GM19372 (cell line): Measurements from ENCODE around the gene B2M.
"Not testable (repeated sequence)": the region's sequence is repeated elsewhere in the genome, so short reads cannot be mapped to it uniquely, and the experiment has no call there.

ENCODE experiments used
- ATAC-seq: cut with Tn5 transposase; IDR thresholded peaks from one replicate; pipeline ENCODE4 v1.9.1; 2021; ENCODE audit warnings: mild to moderate bottlenecking, low read depth, moderate library complexity; ENCODE audit not compliant: unreplicated experiment

Gene B2M

DNA sequence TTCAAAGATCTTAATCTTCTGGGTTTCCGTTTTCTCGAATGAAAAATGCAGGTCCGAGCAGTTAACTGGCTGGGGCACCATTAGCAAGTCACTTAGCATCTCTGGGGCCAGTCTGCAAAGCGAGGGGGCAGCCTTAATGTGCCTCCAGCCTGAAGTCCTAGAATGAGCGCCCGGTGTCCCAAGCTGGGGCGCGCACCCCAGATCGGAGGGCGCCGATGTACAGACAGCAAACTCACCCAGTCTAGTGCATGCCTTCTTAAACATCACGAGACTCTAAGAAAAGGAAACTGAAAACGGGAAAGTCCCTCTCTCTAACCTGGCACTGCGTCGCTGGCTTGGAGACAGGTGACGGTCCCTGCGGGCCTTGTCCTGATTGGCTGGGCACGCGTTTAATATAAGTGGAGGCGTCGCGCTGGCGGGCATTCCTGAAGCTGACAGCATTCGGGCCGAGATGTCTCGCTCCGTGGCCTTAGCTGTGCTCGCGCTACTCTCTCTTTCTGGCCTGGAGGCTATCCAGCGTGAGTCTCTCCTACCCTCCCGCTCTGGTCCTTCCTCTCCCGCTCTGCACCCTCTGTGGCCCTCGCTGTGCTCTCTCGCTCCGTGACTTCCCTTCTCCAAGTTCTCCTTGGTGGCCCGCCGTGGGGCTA, at the start of gene B2M, which contains the start of gene PATL2:
B2M (plus strand) TSS at position 422 of the 647 bp plus-strand sequence; CDS start at position 452, 30 bp downstream.
PATL2 (minus strand) TSS at position 228 of the 647 bp plus-strand sequence. CDS start 34,833 bp downstream, outside the sequence.
- peak; percentile 74 for ATAC-seq

DNA sequence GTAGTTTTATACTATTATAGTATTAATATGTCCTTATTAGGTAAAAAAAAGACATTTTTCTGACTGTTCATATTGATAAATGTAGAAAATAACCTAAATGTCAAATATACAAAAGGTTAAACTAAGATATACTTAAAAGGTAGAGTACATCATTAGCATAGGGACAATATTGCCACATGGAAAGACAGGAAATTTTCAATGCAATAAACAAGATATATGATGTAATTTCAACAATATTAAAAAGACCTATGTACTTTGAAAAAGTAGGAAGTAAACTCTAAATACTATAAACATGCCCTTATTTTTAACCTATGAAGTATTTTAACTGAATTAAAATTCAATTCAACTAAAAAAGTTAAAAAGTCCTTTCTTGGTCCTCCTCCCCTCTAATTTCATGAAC, 49.7 kb upstream of the B2M start:
- ATAC-seq = no peak

DNA sequence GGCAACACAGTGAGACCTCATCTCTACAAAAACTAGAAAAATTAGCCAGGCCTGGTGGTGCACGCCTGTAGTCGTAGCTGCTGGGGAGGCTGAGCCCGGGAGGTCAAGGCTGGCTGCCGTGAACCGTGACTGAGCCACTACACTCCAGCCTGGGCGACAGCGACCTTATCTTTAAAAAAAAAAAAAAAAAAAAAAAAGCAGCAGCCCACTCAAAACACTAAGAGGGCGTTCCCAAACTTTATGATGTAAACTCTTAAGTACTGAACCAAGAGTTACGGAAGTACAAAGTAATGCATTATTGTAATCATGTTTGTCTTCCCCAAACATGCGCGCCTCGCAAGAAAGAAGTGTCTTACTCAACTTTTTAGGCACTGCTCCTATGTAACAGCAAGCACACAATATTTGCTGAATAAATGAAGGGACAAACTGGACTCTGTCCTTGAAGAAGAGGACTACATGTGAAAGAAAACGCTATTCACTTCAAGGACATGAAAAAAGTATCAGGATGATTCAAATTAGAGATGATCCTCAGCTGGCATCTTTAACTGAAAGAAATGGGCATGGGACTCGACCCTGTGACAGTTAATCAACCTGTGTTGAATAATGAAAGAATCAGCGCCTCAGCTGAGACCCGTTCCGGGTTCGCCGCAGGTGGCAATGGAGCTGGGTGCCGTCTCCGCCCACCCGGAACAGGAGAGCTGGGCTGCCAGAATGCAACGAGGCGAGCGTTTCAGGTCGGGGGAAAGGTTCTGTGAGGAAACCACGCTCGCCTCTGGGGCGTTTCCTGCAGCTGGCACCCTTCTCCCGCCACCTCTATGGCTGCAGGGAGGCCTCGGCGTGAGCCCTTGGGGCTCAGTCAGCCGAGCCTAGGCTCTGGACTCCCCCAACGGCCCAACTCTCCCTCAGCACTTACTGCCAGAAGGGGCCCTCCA, 48.6 kb upstream of the B2M start:
- peak; percentile 45 for ATAC-seq

DNA sequence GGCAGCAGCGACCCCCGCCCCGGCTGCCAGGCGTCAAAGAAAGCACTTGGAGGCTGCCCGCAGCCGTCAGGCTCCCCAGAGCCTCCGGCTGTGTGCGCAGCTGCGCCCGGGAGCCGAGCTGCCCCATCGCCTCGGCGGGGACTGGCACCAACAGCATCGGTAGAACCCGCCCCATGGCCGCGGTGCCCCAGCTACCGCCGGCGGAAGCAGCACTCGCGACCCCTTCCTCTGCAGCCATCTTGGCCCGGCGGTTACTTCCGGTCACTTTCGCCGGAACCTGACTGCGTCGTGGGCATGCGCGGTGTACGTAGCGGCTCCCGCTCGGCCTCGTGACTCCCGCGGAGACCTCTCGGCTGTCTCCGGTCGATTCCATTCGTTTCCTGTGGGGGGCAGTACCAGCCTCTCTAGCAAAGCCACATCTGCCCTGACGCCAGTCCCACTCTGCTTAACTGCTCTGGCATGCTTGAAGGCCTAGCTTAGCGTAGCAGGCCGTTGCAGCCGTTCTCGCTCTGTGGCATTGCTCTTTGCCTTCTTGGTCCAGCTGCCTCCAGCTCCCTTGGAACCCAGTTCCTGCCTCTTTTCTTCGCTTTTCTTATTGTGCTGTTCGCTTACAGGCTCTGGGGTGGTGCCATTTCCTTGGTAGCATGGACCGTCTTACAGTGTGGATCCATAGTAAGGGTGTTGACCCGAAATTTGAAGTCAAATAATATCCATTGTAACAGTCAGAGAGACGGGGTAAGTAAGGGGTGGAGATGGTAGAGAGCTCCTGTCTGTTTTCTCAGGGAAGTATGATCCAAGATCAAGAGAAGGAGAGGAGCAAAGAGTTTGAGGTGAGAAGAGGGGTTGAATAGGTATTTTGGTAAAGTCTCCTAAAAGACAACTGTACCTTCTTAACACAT, 47.7 kb upstream of the B2M start, which contains the start of gene SPG11:
SPG11 (minus strand) TSS at position 253 of the 899 bp plus-strand sequence; CDS start at position 238, 15 bp downstream.
- ATAC-seq = peak; percentile 75

DNA sequence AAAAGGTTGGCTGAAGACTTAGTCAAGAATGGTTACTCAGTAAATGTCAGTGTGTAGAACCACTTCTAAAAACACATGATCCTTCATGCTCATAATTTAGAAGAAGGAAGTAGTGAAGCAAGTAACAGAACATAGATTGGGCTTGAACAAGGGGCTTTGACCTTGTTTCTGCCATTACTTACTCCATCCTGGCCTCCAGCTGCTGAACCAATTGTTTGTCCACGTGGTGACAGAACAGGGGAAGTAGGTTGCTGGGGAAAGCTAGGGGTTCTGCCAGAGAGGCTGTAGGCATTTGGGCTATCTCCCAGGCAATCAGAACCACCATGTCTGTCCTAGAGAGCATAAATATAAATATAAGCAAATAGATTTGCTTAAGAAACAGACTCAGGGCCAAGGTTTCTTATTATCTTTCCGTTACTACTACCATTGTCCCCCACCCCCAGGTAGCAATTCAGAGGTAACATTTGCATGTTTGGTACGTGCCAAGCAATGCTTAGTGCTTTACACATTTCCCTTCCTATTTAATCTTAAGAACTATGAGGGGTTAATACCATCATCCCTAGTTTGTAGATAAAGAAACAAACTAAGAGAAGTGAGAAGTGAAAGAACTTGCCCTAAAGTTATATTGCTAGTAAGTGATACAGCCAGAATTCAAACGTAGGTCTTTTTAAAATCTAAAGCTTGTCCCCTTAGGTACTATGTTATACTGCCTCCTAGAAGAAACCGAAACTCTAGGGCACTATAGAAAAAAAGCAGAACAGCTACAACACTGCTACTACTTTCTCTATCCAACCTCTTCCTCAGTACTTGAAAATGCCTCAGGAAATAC, 44.9 kb upstream of the B2M start:
- no peak for ATAC-seq

DNA sequence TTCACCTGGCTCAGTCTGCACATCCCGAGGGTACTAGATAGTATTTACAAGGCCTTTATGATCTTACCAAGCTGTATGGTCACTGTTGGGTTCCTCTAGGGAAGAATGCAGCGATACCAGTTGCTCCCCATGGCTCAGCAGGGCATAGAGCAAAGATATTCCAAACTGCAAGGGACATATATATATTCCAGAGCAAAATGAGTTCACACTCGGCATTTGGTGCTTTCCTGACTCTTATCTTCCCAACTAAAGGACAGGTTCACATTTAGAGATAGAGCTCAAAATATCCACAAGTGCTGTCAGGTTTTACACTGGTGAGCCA, 44.3 kb upstream of the B2M start:
- ATAC-seq = no peak

DNA sequence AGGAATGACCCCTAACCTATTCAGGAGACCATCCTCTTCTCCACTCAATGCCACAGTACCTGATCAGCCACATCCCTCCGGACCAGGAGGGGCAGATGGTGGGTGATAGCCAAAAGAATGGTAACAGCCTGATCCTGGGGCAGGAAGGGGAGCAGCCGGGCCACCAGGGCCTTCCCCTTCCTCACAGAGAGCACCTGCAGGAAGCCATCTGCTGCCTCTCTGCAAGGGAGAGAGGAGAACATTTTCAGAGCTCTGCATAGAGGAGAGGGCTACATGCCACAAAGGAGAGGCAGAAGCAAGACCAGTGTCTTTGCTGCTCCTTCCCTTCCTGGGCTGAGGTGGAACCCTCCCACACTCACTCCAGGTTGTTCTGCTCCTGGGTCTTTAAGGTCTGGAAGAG, 42.4 kb upstream of the B2M start:
- ATAC-seq = no peak

DNA sequence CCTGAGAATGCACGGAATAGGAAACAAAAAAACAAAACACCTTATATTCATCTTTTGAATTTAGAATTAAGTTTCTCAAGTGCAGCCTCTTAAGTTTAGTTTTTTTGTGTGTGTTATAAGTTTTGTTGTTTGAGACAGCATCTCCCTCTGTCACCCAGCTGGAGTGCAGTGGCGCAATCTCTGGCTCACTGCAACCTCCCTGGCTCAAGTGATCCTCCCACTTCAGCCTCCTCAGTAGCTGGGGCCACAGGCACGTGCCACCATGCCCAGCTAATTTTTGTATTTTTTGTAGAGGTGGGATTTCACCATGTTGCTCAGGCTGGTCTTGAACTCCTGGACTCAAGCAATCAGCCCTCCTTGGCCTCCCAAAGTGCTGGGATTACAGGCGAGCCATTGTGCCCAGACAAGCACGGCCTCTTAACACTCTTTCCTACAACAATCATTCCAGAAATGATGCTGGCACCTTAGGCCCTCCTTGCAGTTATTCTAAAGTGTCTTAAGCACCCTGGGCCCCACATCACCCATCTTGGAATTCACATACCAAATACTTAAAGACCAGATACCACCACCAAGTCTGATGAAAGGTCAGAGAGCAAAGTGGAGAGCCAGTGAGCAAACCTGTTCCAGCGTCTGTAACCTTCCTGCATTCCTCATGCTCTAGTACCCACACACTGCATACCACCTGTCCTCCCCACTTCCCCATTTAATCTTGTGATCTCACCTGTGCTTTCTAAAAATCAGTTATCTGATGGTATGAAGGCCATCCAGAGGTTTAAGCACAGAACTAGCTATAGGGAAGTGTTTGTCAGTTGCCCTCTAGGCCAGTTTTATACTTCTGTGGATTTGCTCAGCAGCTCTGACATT, 41.0 kb upstream of the B2M start:
- no peak for ATAC-seq

DNA sequence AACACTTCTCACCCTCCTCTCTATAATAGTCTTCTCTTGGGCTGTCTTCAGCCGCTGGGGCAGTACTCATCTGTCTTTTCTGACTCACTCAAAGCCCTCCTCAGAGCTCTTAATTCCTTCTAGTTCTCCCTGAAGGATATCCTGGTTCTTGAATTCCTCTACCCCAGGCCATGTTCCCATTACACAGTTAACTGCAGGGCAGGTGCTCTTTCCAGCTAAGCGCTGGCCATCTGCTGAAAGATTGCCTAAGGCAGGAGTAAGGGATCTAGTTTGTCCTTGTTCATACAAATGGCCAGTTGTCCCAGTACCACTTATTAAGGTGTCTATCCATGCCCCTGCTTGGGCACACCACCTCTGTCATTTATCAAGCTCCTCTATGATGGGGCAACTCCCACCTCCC, 37.7 kb upstream of the B2M start:
- ATAC-seq = no peak

DNA sequence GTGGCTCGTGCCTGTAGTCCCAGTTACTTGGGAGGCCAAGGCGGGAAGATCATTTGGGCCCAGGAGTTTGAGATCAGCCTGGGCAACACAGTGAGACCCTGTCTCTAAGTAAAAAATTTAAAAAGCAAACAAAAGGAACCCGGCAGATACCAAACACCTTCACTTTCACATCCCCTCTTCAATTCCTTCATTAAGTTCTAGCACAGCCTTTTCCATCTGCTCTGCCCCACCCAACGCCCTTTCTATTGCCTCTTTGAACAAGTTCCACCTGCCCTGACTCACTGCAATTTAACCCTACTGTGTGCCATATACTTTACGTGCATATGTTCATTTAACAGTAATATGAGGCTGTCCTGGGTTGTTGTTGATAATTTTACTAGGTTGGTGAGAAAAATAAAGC, 35.4 kb upstream of the B2M start:
- no peak for ATAC-seq

DNA sequence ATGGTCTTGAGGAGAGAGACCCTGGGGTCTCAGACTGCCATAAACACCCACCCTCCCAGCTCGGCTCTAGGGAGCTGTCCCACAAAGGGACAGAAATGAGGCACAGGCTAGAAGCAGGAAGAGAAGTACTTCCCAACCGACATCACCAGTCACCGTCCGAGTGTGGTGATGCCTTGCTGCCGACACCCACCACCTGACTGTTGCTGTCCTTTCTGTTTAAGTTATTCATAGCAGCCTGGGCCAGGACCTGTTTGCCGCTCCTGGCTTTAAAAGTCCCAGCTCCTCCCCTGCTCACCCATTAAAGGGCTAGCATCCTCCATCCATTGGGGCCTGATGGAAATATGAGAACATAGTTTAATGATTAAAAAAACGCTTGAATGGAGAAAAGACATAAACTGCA, 34.6 kb upstream of the B2M start:
- no peak for ATAC-seq

DNA sequence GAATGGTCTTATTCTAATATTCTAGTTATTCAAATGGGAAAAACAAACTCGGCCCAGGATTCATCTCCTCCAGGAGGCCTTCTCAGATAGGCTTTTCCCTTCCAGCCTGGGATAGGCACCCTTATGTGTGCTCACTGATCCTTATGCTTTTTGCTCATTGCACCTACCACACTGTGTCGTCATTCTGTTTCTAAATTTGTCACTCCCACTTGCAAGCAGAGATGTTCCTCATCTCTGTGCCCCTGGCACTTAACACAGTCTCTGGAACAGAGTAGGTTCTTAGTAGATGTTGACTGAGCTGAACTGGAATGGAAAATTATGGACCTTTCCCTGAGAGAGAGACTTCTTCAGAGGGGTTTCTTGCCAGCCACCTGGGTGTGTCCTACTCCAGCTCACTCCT, 29.1 kb upstream of the B2M start:
- no peak for ATAC-seq

DNA sequence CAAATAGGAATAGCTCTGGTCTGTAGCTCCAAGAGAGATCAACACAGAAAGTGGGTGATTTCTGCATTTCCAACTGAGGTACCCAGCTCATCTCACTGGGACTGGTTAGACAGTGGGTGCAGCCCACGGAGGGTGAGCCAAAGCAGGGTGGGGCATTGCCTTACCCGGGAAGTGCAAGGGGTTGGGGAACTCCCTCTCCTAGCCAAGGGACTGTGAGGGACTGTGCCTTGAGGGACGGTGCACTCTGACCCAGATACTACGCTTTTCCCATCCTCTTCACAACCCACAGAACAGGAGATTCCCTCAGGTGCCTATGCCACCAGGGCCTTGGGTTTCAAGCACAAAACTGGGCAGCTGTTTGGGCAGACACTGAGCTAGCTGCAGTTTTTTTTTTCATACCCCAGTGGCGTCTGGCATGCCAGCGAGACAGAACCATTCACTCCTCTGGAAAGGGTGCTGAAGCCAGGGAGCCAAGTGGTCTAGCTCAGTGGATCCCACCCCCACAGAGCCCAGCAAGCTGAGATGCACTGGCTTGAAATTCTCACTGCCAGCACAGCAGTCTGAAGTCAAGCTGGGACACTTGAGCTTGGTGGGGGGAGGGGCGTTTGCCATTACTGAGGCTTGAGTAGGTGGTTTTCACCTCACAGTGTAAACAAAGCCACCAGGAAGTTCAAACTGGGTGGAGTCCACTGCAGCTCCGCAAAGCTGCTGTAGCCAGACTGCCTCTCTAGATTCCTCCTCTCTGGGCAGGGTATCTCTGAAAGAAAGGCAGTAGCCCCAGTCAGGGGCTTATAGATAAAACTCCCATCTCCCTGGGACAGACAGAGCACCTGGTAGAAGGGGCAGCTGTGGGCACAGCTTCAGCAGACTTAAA, 28.3 kb upstream of the B2M start:
- ATAC-seq = not testable (repeated sequence)

DNA sequence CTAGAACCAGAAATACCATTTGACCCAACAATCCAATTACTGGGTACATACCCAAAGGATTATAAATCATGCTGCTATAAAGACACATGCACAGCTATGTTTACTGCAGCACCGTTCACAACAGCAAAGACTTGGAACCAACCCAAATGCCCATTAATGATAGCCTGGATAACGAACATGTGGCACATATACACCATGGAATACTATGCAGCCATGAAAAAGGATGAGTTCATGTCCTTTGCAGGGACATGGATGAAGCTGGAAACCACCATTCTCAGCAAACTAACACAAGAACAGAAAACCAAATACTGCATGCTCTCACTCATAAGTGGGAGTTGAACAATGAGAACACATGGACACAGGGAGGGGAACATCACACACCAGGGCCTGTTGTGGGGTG, 22.0 kb upstream of the B2M start:
- ATAC-seq = not testable (repeated sequence)

DNA sequence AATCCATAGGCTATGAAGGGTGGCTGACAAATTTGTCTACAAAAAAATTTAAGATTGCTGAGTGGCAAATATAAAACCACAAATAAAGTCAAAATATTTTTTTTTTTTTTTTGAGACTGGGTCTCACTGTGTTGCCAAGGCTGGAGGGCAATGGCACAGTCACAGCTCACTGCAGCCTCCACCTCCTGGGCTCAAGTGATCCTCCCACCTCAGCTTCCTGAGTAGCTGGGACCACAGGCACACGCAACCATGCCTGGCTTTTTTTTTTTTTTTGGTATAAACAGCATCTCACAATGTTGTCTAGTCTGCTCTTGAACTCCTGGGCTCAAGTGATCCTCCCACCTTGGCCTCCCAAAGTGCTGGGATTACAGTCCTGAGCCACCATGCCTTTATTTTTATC, 21.1 kb upstream of the B2M start:
- not testable (repeated sequence) for ATAC-seq

DNA sequence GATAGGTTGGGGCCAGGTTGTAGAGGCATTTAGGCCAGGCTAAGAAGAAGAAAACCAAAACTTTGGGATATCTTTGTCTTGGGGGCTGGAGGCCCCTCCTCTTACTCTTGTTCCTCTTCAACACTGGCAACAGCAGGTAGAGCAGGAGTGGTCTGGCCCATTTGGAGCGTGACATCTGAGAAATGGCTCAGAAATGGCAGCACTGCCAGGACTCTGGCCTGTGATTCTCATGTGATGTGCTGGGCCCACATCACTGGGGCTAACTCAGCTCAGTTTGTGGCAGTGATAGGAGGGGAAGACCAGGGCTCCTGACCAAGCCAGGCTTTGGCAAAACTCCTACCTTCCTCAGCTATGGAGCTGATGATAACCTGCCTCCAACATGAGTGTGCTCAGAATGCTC, 18.7 kb upstream of the B2M start:
- no peak for ATAC-seq

DNA sequence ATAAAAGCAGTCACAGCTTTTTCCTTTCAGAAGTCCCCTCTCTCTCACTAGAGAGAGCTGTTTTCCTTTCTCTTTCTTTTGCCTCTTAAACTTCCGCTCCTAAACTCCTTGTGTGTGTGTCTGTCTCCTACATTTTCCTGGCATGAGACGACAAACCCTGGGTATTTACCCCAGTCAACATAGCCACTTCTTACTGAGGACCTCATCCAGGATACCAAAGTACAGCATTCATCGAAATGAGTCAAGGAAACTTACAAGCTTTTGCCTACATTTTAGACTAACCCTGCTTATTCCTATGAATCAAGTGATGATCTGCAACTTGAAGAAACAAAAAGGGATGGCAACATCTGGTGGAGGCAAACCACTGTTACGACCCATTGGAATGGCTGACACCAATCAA, 16.9 kb upstream of the B2M start:
- ATAC-seq = no peak

DNA sequence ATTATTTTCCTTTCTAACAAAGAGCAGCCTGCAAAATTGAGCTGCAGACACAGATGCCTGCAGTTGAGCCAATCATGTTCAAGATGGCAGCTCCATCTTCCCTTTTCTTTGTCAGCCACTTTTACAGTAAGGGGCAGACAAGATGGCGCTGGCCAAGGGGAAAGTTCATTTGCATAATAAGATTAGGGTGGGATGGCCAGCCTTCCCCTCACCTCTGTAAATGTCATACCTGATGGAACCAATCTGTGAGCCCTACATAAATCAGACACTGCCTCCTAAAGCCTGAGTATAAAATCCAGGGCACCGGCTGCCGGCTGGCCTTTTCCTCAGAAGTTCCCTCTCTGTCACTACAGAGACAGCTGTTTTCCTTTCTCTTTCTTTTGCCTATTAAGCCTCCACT, 16.0 kb upstream of the B2M start:
- no peak for ATAC-seq
